Measurements from ENCODE around the gene GIMAP1. TPM values are rescaled to one million over a fixed set of nuclear protein-coding genes. Genes with fewer than 3 reads are reported as not detected.

The GIMAP1 gene
- total RNA-seq, 1 experiment from 2014 or later = not detected

DNA sequence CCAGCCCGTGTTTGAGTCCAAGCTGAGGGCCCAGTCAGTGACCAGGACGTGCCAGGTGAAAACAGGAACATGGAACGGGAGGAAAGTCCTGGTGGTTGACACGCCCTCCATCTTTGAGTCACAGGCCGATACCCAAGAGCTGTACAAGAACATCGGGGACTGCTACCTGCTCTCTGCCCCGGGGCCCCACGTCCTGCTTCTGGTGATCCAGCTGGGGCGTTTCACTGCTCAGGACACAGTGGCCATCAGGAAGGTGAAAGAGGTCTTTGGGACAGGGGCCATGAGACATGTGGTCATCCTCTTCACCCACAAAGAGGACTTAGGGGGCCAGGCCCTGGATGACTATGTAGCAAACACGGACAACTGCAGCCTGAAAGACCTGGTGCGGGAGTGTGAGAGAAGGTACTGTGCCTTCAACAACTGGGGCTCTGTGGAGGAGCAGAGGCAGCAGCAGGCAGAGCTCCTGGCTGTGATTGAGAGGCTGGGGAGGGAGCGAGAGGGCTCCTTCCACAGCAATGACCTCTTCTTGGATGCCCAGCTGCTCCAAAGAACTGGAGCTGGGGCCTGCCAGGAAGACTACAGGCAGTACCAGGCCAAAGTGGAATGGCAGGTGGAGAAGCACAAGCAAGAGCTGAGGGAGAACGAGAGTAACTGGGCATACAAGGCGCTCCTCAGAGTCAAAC, 26.0 kb downstream of the GIMAP1 start:
- DNase-seq (ENCODE audit: low spot score) = no peak
- in situ Hi-C loops (cut with HindIII; ENCODE audit: low sequenced_read_pairs) = no loop called here

DNA sequence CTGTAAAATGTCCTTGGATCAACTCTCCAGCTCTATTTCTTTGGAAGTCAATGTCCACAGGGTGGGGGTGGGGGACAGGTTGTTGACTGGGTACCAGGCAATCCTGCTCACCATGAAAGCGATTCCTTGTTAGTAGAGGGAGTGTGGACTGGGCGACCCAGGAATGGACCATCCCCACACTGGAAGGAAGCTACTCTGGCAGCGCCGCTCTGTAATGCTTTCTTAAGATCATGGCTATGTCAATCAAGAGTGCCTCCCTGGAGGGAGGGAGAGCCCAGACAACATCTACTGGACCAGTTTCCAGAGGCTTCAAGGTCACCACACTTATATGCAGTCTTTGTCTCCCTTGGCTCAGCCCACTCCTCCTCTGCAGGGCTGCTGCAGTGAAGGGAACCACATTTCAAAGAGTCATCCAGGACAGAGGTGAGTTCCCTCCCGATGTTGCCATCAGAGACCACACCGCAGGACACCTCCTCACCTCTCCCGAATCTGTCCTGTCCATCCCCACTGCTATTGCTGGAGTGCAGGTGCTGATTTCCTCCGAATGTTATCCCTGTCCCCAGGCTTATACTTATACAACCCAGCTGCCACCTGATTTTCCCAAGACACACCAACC, 27.7 kb downstream of the GIMAP1 start:
- DNase-seq (ENCODE audit: low spot score) = no peak
- in situ Hi-C loops (cut with HindIII; ENCODE audit: low sequenced_read_pairs) = no loop called here

DNA sequence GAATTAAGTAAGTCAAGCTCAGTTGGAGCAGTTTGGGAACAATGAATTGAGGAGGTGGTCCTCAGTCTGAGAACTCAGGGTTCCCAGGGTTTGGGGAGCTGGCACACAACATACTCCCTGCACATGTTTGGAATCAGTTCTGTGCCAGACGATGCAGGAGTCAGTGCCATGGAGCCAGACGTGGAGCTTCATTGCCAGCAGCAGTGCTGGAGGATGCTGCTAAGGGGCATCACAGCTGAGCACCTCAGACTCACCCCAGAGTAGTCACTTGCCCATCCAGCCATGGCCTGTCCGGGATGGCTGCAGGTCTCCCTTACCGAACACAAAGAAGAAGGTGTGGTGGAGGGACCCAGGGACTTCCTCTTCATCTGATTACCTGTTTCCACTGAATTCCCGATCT, 28.7 kb downstream of the GIMAP1 start:
- no peak for DNase-seq (ENCODE audit: low spot score)
- in situ Hi-C loops (cut with HindIII; ENCODE audit: low sequenced_read_pairs) = no loop called here

DNA sequence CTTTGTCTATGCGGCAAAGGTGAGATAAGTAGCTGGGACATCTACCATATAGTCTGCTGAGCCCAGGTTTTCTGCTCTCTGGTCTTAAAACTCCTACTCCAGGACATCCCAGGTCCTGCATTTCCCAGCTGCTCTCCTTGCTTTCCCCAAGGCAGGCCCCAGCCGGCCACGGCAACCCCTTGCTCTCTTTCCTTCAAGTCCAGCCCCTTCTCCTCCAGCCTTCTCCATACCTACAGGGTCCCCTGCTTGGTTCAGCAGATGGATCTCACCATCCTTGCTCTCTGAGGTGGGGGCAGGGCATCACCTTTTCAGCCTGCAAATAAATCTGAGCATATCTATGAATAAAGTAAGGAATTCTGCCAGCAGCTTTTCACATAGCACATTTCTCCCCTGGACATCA, 29.5 kb downstream of the GIMAP1 start:
- in situ Hi-C loops (cut with HindIII; ENCODE audit: low sequenced_read_pairs) = no loop called here
- no peak for DNase-seq (ENCODE audit: low spot score)

DNA sequence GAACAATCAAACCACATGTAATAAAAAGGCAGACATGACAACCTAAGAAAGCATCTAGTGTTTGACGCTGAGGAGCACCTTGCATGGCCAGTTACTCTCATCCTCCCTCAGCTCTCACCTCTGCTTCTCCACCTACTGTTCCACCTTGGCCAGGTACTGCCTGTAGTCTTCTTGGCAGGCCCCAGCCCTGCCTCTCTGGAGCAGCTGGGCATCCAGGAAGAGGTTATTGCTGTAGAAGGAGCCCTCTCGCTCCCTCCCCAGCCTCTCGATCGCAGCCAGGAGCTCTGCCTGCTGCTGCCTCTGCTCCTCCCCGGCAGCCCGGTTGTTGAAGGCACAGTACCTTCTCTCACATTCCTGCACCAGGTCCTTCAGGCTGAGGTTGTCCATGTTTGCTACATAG, 30.5 kb downstream of the GIMAP1 start:
- in situ Hi-C loops (cut with HindIII; ENCODE audit: low sequenced_read_pairs) = no loop called here
- DNase-seq (ENCODE audit: low spot score) = no peak

DNA sequence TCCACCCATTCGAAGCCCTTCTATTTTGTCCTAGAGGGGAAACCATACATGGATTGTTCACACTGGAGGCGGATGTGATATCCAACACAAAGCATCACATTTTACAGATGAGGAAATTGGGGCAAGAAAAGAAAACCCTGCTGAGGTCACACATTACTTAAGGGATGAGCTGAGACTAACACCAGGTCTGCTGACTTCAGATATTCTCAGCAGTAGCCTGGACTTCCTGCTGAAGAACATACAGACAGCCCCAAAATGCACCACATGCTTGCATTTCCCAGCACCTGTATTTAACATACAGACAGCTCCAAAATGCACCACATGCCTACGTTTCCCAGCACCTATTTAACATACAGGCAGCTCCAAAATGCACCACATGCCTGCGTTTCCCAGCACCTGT, 32.0 kb downstream of the GIMAP1 start:
- in situ Hi-C loops (cut with HindIII; ENCODE audit: low sequenced_read_pairs) = no loop called here
- DNase-seq (ENCODE audit: low spot score) = no peak

DNA sequence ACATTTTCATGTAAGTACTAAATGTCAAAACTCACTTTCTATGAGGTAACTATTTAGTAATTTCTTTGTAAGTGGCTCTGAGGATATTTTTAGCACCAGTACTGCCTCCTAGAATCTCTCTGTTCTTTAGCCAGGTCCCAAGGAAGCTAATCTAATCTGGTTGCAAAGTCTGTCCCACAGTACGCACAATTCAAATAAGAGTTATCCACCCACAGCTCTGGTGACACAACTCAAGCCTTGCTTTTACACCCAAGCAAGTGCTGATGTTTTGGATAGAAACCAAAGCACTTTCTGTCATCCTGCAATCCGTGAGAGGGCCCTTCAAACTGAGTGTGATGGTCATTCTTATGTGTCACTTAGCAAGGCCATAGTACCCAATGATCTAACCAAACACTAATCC, 35.3 kb downstream of the GIMAP1 start:
- in situ Hi-C loops (cut with HindIII; ENCODE audit: low sequenced_read_pairs) = no loop called here
- no peak for DNase-seq (ENCODE audit: low spot score)

DNA sequence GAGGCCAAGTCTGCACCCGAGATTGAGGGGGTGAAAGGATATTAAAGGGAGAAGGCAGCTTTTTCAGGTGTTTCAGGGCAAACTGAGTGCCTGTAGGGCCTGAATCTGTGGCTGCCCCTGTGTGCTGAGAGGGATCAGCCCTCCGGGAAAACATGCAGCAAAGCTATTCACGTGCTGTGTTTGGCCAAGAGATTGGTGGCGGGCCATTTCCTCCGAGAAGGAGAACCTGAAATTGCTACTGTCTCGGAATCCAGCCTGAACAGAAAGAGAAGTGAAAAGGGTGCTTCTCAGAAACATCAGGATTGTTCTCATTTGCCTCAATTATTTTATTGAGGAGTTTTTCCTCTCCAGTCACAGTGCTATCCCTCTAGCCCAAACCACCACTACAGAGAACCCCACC, 36.8 kb downstream of the GIMAP1 start:
- no peak for DNase-seq (ENCODE audit: low spot score)
- in situ Hi-C loops (cut with HindIII; ENCODE audit: low sequenced_read_pairs) = no loop called here

DNA sequence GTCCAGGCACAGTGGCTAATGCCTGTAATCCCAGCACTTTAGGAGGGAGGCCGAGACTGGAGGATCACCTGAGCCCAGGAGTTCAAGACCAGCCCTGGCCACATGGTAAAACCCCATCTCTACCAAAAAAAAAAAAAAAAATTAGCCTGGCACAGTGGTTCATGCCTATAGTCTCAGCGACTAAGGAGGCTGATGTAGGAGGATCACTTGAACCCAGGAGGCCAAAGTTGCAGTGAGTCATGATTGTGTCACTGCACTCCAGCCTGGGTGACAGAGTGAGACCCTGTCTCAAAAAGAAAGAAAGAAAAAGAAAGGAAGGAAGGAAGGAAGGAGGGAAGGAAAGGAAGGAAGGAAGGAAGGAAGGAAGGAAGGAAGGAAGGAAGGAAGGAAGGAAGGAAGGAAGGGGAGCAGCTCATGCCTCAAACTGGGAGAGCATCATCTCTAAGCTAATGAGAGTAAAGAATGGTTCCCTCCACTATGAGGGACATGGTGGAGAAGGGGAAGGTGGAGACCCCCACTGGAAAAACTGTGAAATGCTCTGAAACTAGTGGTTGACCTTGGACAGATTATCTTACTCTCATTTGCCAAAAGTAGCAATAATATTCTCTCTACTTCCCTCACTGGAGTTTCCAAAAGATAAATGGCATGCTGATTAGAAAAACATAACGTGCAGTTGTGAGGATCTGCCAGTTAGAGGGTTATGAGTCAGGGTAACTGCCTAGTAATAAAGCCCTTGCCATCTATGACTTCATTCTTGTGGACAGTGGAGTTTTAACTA, 37.6 kb downstream of the GIMAP1 start:
- DNase-seq (ENCODE audit: low spot score) = no peak
- in situ Hi-C loops (cut with HindIII; ENCODE audit: low sequenced_read_pairs) = no loop called here

DNA sequence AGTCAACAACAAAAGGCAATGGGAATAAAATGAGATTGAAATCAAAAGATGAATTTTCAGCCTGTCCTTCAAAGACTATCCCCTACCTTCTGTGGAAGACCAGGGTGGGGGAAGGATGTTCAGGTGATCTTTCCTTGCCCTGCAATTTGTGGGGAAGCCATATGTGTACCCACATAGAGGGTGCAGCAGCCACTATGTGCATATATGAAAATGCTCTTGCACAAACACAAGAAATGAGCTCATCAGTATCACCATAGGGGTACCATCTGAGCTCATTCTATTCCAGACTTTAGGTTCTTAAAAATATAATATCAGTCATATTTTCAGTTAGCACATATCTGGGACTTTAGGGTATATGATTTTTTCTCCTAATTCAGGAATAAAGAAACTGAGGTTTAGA, 38.5 kb downstream of the GIMAP1 start:
- in situ Hi-C loops (cut with HindIII; ENCODE audit: low sequenced_read_pairs) = no loop called here
- no peak for DNase-seq (ENCODE audit: low spot score)

DNA sequence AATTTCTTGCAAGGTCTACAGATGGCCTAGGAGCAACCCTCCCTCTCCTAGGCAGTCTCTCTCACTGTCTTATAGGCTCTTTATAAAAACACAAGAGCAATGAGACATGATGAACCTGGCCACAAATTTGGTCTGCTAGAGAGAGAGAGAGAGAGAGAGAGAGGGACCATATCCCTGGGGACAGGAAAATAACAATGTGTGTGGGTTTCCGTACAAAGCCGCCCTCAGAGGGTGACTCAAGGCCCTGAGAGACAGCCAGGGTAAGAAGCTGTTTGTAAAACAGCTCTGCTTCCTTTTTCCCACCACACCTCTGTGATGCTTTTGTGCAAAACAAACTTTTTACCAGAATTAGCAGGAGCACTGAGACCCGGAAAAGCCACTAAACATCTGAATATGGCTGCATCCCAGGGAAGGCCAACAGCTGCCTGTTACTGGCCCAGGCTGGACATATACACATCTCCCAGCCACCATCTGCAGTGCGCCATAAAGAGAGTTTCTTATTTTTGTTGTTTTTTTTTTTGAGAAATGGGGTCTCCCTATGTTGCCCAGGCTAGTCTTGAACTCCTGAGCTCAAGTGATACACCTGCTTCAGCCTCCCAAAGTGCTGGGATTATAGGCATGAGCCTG, 39.2 kb downstream of the GIMAP1 start:
- no peak for DNase-seq (ENCODE audit: low spot score)
- in situ Hi-C loops (cut with HindIII; ENCODE audit: low sequenced_read_pairs) = no loop called here

DNA sequence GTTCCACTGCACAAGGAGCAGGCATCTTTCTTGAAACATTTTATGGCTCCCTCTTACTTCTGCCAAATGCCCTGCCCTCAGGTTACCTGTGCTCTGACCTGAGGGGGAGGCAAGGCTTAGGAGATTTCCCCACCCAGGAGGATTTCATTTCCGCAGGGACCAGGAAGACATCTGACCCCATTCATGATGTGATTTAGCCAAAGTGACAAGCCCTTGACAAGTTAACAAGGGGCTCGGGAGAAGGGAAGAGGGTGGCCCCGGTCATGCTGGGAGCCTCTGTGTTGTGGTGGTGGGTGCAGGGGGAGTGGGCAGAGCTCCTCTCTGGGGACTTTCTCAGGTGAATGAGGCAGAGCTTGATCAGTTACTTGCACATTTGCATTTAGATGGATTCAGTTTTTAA, 39.8 kb downstream of the GIMAP1 start:
- in situ Hi-C loops (cut with HindIII; ENCODE audit: low sequenced_read_pairs) = no loop called here
- no peak for DNase-seq (ENCODE audit: low spot score)

DNA sequence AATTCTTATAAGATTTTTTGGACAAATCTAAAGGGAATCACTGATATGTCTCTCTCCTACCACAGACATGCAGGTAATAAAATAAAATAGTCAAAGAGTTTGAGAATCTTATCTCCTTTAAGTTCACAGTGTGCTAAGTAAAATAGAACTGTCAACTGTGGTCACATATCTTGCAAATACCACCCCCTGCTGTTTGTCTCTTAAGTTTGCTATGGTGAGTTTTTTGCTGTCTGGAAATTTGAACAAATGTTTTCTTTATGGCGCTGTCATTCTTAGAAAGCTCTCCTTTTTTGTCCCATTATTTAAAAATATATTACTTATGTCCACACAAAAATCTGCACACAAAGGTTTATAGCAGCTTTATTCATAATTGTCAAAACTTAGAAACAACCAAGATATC, 40.4 kb downstream of the GIMAP1 start:
- in situ Hi-C loops (cut with HindIII; ENCODE audit: low sequenced_read_pairs) = no loop called here
- DNase-seq (ENCODE audit: low spot score) = no peak

DNA sequence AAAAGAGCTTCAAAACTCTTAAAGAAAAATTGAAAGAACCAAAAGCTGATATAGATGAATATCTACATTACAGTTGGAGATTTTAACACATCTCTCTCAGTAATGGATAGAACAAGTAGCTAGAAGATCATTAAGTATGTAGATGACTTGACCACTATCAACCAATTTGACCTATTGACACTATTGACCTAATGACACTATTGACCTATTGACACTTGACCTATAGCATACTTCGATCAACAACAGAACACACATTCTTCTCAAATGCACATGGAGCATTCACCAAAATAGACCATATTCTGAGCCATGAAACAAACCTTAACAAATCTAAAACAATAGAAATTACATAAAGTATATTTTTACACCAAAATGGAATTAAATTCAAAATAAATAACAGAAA, 43.1 kb downstream of the GIMAP1 start:
- no peak for DNase-seq (ENCODE audit: low spot score)
- in situ Hi-C loops (cut with HindIII; ENCODE audit: low sequenced_read_pairs) = no loop called here

DNA sequence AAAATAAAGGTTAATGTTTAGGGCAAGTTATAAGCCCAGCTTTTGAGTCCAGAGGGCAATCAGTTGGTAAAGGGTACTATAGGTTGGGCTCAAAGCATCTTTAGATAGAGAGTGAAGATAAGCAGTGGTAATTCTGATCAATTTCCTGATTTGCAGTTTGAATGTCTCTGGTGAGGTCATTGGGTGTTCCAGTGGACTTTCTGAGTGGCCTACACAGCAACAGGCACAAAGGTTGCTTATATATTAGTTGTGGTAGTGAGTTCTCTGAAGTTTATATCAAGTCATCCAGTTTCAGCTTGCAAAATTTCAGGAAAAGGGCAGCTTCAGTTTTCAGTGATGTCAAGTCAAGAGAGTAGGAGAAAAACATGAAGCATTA, 49.9 kb downstream of the GIMAP1 start:
- in situ Hi-C loops (cut with HindIII; ENCODE audit: low sequenced_read_pairs) = no loop called here
- DNase-seq (ENCODE audit: low spot score) = no peak

DNA sequence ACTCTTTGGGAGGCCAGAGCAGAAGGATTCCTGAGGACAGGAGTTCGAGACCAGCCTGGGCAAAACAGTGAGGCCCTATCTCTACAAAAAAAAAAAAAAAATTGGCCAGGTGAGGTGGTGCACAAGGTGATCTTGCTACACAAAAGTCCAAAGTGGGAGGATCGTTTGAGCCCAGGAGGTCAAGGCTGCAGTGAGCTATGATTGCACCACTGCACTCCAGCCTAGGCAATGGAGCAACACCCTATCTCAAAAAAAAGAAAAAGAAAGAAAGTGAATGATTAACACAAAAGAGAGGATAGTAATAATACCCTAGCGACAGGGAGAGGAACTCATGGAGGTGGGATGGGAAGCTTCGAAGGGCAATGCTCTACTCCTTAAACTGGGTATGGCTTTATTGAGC, 53.4 kb downstream of the GIMAP1 start:
- in situ Hi-C loops (cut with HindIII; ENCODE audit: low sequenced_read_pairs) = no loop called here

More for the DNA sequence above, 53.4 kb downstream of the GIMAP1 start:
- DNase-seq (ENCODE audit: low spot score) = no peak

Data from G401 (cell line).